K562 (cell line): ENCODE measurements around the gene POP7. TPM values are rescaled to one million over a fixed set of nuclear protein-coding genes. Genes with fewer than 3 reads are reported as not detected.

Source experiments
- ATAC-seq: fragments of 200-7000 bp; cut with Tn5 transposase; 3 replicates; pipeline ENCODE4 v1.9.1; 2020; ENCODE audit warnings: moderate library complexity
- BruUV-seq: library from RNA; stranded (reverse); fragments of 400-500 nt; replicated peaks from 2 replicates; lab custom pipeline; 2021; lab: Mats Ljungman, UMichigan
- CTCF ChIA-PET: fragments of 300-600 bp; formaldehyde crosslinking; extraction: SDS; loops from one replicate; lab custom pipeline; 2021; ENCODE audit warnings: low intra/inter-chr PET ratio; lab: Yijun Ruan, JAX
- POLR2A ChIA-PET: fragments of 300-600, 350-650 bp; sonication (Branson Sonifier 250); formaldehyde crosslinking; extraction: SDS; loops from one replicate; lab custom pipeline; 2021; ENCODE audit warnings: antibody characterized with exemption, inconsistent platforms; lab: Yijun Ruan, JAX
- DNase-seq, 4 experiments: peaks; one replicate each; pipeline versions ENCODE4 v3.0.0 to v3.0.0-alpha.2; 2011 to 2018; ENCODE audit warnings: low spot score in 3 of 4, mixed read lengths in 3 of 4; ENCODE audit errors: extremely low read depth in 1 of 4
- FAIRE-seq: peaks from 2 replicates; lab custom pipeline; 2011; peaks lifted over from hg19 to GRCh38; lab: Jason Lieb, UNC
- H2AFZ ChIP-seq: 2 replicates; pipeline ENCODE4 v1.6.0; 2011; ENCODE audit warnings: low read depth, low read length, control low read depth, inconsistent platforms
- H3K27ac ChIP-seq: fragments of 200-600 bp; 3 replicates; pipeline ENCODE4 v1.8.0; 2011; ENCODE audit warnings: low read depth, mild to moderate bottlenecking, control low read depth, inconsistent platforms, low read length, moderate library complexity, mixed read lengths; ENCODE audit errors: extremely low read depth
- H3K27me3 ChIP-seq, 2 experiments: fragments of 300-600 bp in 1 of 2; 2 replicates in 1 of 2; 3 replicates in 1 of 2; pipeline versions ENCODE4 v1.6.0 to v1.8.0; 2011; ENCODE audit warnings: inconsistent platforms in 2 of 2, low read length in 2 of 2, mild to moderate bottlenecking in 1 of 2, mixed read lengths in 1 of 2, moderate library complexity in 1 of 2; ENCODE audit not compliant: control insufficient read depth in 2 of 2, insufficient read depth in 2 of 2
- H3K36me3 ChIP-seq: fragments of 300-600 bp; 3 replicates; pipeline ENCODE4 v1.8.0; 2011; ENCODE audit warnings: mild to moderate bottlenecking, low read length, inconsistent platforms; ENCODE audit not compliant: control insufficient read depth, insufficient read depth
- H3K4me1 ChIP-seq, 2 experiments: fragments of 200-600 bp in 1 of 2; replicated peaks in 1 of 2; 2 replicates in 1 of 2; 3 replicates in 1 of 2; pipeline versions ENCODE4 v1.5.1 to v1.8.0; 2011; ENCODE audit warnings: inconsistent platforms in 2 of 2, low read length in 2 of 2, mild to moderate bottlenecking in 1 of 2, mixed read lengths in 1 of 2, moderate library complexity in 1 of 2; ENCODE audit not compliant: control insufficient read depth in 2 of 2, insufficient read depth in 2 of 2
- H3K4me2 ChIP-seq: 2 replicates; pipeline ENCODE4 v1.6.1; 2011; ENCODE audit warnings: low read length, control low read depth, inconsistent platforms, mixed read lengths; ENCODE audit not compliant: insufficient read depth
- H3K4me3 ChIP-seq: fragments of 200-600 bp; sonication (generic), shearing (Covaris generic); 2 replicates; pipeline ENCODE4 v1.5.1; 2016; ENCODE audit warnings: control low read depth, inconsistent platforms
- H3K79me2 ChIP-seq: fragments of 200-600 bp; 3 replicates; pipeline ENCODE4 v1.8.0; 2011; ENCODE audit warnings: low read length, inconsistent platforms; ENCODE audit not compliant: control insufficient read depth, insufficient read depth
- H3K9ac ChIP-seq, 2 experiments: 2 replicates each; pipeline versions ENCODE4 v1.6.0 to v1.6.1; 2011; ENCODE audit warnings: low read depth in 2 of 2, low read length in 2 of 2, control low read depth in 1 of 2, inconsistent platforms in 1 of 2, mild to moderate bottlenecking in 1 of 2, mixed read lengths in 1 of 2; ENCODE audit not compliant: insufficient read depth in 1 of 2
- H3K9me1 ChIP-seq: one replicate; pipeline ENCODE4 v1.6.0; 2011; ENCODE audit warnings: inconsistent platforms, mild to moderate bottlenecking, low read length, moderate library complexity; ENCODE audit not compliant: control insufficient read depth, insufficient read depth
- H3K9me3 ChIP-seq: replicated peaks from 2 replicates; pipeline ENCODE4 v1.5.1; 2011; ENCODE audit warnings: low read depth, low read length, inconsistent platforms; ENCODE audit not compliant: control insufficient read depth, insufficient read depth
- H4K20me1 ChIP-seq: replicated peaks from 2 replicates; pipeline ENCODE4 v1.6.1; 2011; ENCODE audit warnings: low read length, inconsistent platforms, mixed read lengths; ENCODE audit not compliant: control insufficient read depth, insufficient read depth
- ELF1 ChIP-seq: fragments of 200-800 bp; sonication (Bioruptor generic); IDR thresholded peaks from 2 replicates; pipeline ENCODE4 v1.6.1; 2016; ENCODE audit warnings: missing genetic modification characterization, missing compliant biosample characterization
- FIP1L1 ChIP-seq: fragments of 200-400 bp; formaldehyde crosslinking; IDR thresholded peaks from 2 replicates; pipeline ENCODE4 v1.6.1; 2018; ENCODE audit warnings: mild to moderate bottlenecking, low read depth, low read length; ENCODE audit not compliant: poor library complexity, severe bottlenecking
- LARP7 ChIP-seq: fragments of 450-650 bp; IDR thresholded peaks from 2 replicates; pipeline ENCODE4 v1.6.1; 2016
- MLLT1 ChIP-seq, 2 experiments: fragments of 450-650 bp; IDR thresholded peaks; 2 replicates each; pipeline ENCODE4 v1.6.1; 2016
- MNT ChIP-seq, 2 experiments: fragments of 450-650 bp; conservative IDR thresholded peaks; 2 replicates each; pipeline ENCODE4 v1.6.1; 2017; ENCODE audit warnings: mild to moderate bottlenecking in 2 of 2, moderate library complexity in 2 of 2
- POLR2G ChIP-seq: fragments of 200-400 bp; formaldehyde crosslinking; IDR thresholded peaks from 2 replicates; pipeline ENCODE4 v1.6.1; 2017; ENCODE audit warnings: low read depth, mild to moderate bottlenecking, antibody characterized with exemption, low read length, moderate library complexity
- POLR3A ChIP-seq: IDR thresholded peaks from 2 replicates; pipeline ENCODE4 v1.6.1; 2011; ENCODE audit warnings: borderline replicate concordance, mild to moderate bottlenecking, moderate library complexity; ENCODE audit not compliant: insufficient read length, insufficient read depth; ENCODE audit errors: extremely low read depth
- RBFOX2 ChIP-seq: fragments of 200-400 bp; formaldehyde crosslinking; IDR thresholded peaks from 2 replicates; pipeline ENCODE4 v1.6.1; 2017; ENCODE audit warnings: low read depth, mild to moderate bottlenecking, low read length, moderate library complexity
- SMAD1 ChIP-seq: fragments of 150-350 bp; IDR thresholded peaks from 2 replicates; pipeline ENCODE4 v1.6.1; 2014; ENCODE audit warnings: low read length, low read depth; ENCODE audit not compliant: partially characterized antibody
- XRCC4 ChIP-seq: IDR thresholded peaks from one replicate; pipeline ENCODE4 v1.6.1; 2011; ENCODE audit not compliant: insufficient read depth, insufficient read length; ENCODE audit errors: extremely low read depth
- ZBTB33 ChIP-seq: sonication (generic); formaldehyde crosslinking; IDR thresholded peaks from 2 replicates; pipeline ENCODE4 v1.8.1; 2023; ENCODE audit warnings: mild to moderate bottlenecking, missing genetic modification reagents
- ZNF263 ChIP-seq: sonication (generic); formaldehyde crosslinking; IDR thresholded peaks from 2 replicates; pipeline ENCODE4 v1.8.0; 2022; ENCODE audit warnings: mild to moderate bottlenecking, missing genetic modification reagents, borderline replicate concordance
- ZNF695 ChIP-seq: fragments of 450-650 bp; formaldehyde crosslinking; IDR thresholded peaks from 2 replicates; pipeline ENCODE4 v1.4.0; 2020; ENCODE audit warnings: mild to moderate bottlenecking, moderate library complexity
- ZNF717 ChIP-seq: fragments of 250-450 bp; sonication (Bioruptor Pico); IDR thresholded peaks from 2 replicates; pipeline ENCODE4 v1.5.0; 2021
- WGBS: fragments of 100-300 bp; shearing (Covaris generic); methylation state at CpG from one replicate; pipeline ENCODE4 v1.1.6; 2016; ENCODE audit warnings: low coverage, mixed read lengths; ENCODE audit not compliant: insufficient coverage; ENCODE audit errors: missing lambda C conversion rate; 5-methylcytosine and 5-hydroxymethylcytosine counted together
- in situ Hi-C: fragments of 300-500 bp; cut with MboI; formaldehyde crosslinking; loops from 4 replicates; pipeline ENCODE4 v1.15.0; 2018; ENCODE audit warnings: inconsistent platforms, mixed read lengths
- intact Hi-C: fragments of 100-400 bp; cut with micrococcal nuclease; formaldehyde crosslinking; loops from 2 replicates; pipeline ENCODE4 v1.14.2; 2022
- polyA plus RNA-seq, 8 experiments: library from polyadenylated mRNA; depleted of rRNA in 4 of 8; stranded (reverse) in 5 of 8; unstranded in 3 of 8; fragments of >200 nt; fragmentation: Nextera tagmentation in 2 of 8; fragmentation: Illumina TruSeq in 1 of 8; extraction: Ambion mirVana in 2 of 8; extraction: Trizol in 1 of 8; gene quantifications; 2 replicates each; pipeline versions ENCODE4 v1.2.1 to v1.2.3, GENCODE V29; 2011 to 2014; ENCODE audit warnings: inconsistent platforms in 1 of 8, missing spikeins in 1 of 8
- total RNA-seq, 7 experiments: library from RNA; depleted of rRNA in 6 of 7; stranded (reverse); fragments of >200 nt in 6 of 7; fragmentation: Illumina TruSeq in 2 of 7; extraction: Trizol in 2 of 7; gene quantifications; 2 replicates each; pipeline versions ENCODE4 v1.2.1 to v1.2.3, GENCODE V29; 2011 to 2021; ENCODE audit warnings: low replicate concordance in 1 of 7

Gene POP7
- total and polyA plus RNA-seq, 9 of the 15 experiments (the other 6 are each of a cell fraction or from before 2014, with no cell fraction given) = 11.5 to 163 (median 68.9) TPM

DNA sequence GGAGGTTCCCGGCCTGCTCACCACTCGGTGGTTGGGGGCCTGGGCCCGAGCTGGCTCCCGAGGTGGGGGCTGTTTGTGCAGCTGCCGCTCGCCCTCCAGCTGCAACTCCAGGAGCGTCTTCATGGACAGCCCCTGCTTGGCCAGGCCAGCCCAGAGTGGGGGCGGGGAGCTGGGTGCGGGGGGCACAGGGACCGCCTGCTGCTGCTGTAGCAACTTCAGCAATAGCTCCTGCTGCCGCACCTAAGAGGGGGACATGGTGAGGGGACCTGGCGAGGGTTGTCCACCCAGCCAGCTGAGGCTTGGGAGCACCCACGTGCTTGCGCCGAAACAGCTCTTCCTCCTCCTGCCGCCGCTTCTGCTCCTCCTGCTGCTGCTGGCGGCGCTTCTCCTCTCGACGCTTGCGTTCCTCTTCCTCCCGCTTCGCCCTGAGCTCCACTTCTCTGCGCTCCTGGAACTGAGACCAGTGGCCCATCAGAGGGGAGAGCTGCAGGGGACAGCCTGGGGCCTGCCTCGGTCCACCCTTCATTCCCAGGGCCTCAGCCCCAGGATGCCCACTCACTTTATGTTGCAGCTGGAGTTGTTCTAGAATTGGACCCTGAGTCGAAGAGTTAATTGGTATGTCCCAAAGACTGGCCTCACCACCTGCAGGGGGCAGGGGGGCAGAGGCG lies 22.8 kb upstream of the POP7 start:
- Histone ChIP-seq H3K27ac (no peak overlapping the region), H3K9me1 (no peaks in the 10 kb centered on the region), H3K9ac (peak overlapping the region in 1 of 2 experiments; percentile 15; a peak in 1 of 4 replicates), H3K4me1 (peaks cover 4 to 81% of the 10 kb centered on the region in 2 experiments; a peak in 4 of 5 replicates), H4K20me1 (peaks cover 15% of the 10 kb centered on the region; the same call in 1 of the 2 replicates), H3K4me2 (no peak overlapping the region), H3K36me3 (peaks cover 100% of the 10 kb centered on the region; the same call in 2 of the 3 replicates), H2AFZ (no peak overlapping the region), H3K4me3 (no peak overlapping the region), H3K79me2 (peaks cover 4% of the 10 kb centered on the region; the same call in 1 of the 3 replicates), H3K27me3 (no peaks in the 10 kb centered on the region), H3K9me3 (no peaks in the 10 kb centered on the region)
- FAIRE-seq = no peak
- ChIA-PET CTCF (interaction anchor here (0.6 kb wide), 1 partner anchor 52 kb away, joined by 4 read pairs; no protein-coding TSS in a partner anchor), POLR2A (interaction anchor here (0.6 to 1.9 kb wide), 6 partner anchors 10 to 315 kb away, joined by 3 to 11 read pairs (median 4); partner anchors contain the start of genes FBXO24 and LRCH4)
- BruUV-seq = TSS peak; percentile 1
- intact Hi-C loops = no loop called here
- WGBS = 89% methylated on average over 20 of the region's 28 CpGs
- no peak for ATAC-seq
- DNase-seq = peak in 1 of 4 experiments; percentile 20
- in situ Hi-C loops = no loop called here
- TF ChIP-seq MNT (conservative IDR thresholded peaks at IDR 0.05) = no peak
- TF ChIP-seq LARP7 = no peak
- TF ChIP-seq POLR3A = no peak
- TF ChIP-seq ZNF695 (CRISPR knock-in tag) = no peak
- TF ChIP-seq ZBTB33 (CRISPR knock-in tag) = peak; percentile 62; the same call in 1 of the 2 replicates
- no peak for TF ChIP-seq XRCC4
- TF ChIP-seq ZNF263 = peak; percentile 92
- peak in 1 of 2 experiments; percentile 63; a peak in 1 of 4 replicates for TF ChIP-seq MLLT1 (IDR thresholded peaks at IDR 0.05)
- peak; percentile 7 for TF ChIP-seq FIP1L1
- no peak for TF ChIP-seq ELF1 (tag)
- peak; percentile 45 for TF ChIP-seq RBFOX2
- no peak for TF ChIP-seq ZNF717 (CRISPR knock-in tag)
- TF ChIP-seq SMAD1 = no peak
- peak; percentile 64 for TF ChIP-seq POLR2G
